ENCODE results near the gene TNPO3. TPM values are rescaled to one million over a fixed set of nuclear protein-coding genes. Genes with fewer than 3 reads are reported as not detected.

Gene TNPO3
- total and polyA plus RNA-seq, 2 of the 4 experiments (the other 2 are of a cell fraction), result 24.2 to 77.2 TPM

GRCh38 chr7:129089521-129090212, 34.8 kb upstream of the TNPO3 start:
- H3K4me2 ChIP-seq (ENCODE audit: low read depth, low read length), result no peak overlapping the region; the same call in 1 of the 2 replicates
- POLR2A ChIA-PET (ENCODE audit: unreplicated experiment), result no interaction called here
- no peak overlapping the region for H2AK5ac ChIP-seq (ENCODE audit: low read depth, low read length)
- no CpG with 5 or more reads among the region's 4 CpGs for WGBS, 2 experiments (ENCODE audit: extremely low coverage in 2 of 2, insufficient read length in 1 of 2)
- peaks cover 7% of the 10 kb centered on the region for H3K27me3 ChIP-seq (ENCODE audit: control insufficient read depth, insufficient read depth, low read length)
- no peak overlapping the region for H2AFZ ChIP-seq (replicated peaks; ENCODE audit: low read length, poor library complexity)
- TF ChIP-seq ELK1 (IDR thresholded peaks at IDR 0.05; ENCODE audit: borderline replicate concordance, low read depth, low read length) (no peak), CEBPB (IDR thresholded peaks at IDR 0.05; ENCODE audit: low read depth, low read length) (peak; percentile 64), SMC3 (IDR thresholded peaks at IDR 0.05; ENCODE audit: low read depth, low read length) (no peak), RCOR1 (IDR thresholded peaks at IDR 0.05; ENCODE audit: insufficient replicate concordance, low read length) (no peak), NFE2L2 (IDR thresholded peaks at IDR 0.05; ENCODE audit: low read depth, low read length) (no peak), RAD21 (IDR thresholded peaks at IDR 0.05; ENCODE audit: low read length) (no peak), MAFK (IDR thresholded peaks at IDR 0.05; ENCODE audit: low read depth, low read length) (no peak), CTCF (conservative IDR thresholded peaks at IDR 0.05; ENCODE audit: low read depth, low read length) (no peak)
- H3K27ac ChIP-seq (ENCODE audit: insufficient read depth, low read length), result no peak overlapping the region
- no peak overlapping the region for H3K9ac ChIP-seq (ENCODE audit: low read depth, low read length)
- in situ Hi-C loops (cut with MboI; ENCODE audit: low sequenced_read_pairs) (loop anchor here (5.0 kb wide), 1 partner anchor 187 kb away; no protein-coding TSS in a partner anchor), intact Hi-C loops (cut with micrococcal nuclease) (loop anchor here (5.0 kb wide), 1 partner anchor 97 kb away; no protein-coding TSS in a partner anchor), dilution Hi-C loops (cut with HindIII; ENCODE audit: low sequenced_read_pairs, unreplicated experiment) (no loop called here)
- no peak overlapping the region for H2BK120ac ChIP-seq (ENCODE audit: low read depth, low read length)
- H3K9me3 ChIP-seq (ENCODE audit: control insufficient read depth, insufficient read depth, low read length), result no peaks in the 10 kb centered on the region
- no peak overlapping the region for H3K4ac ChIP-seq (ENCODE audit: low read depth, low read length)
- CTCF ChIA-PET, result no interaction called here
- no TSS peak for BruUV-seq (replicated peaks)
- H3K56ac ChIP-seq (ENCODE audit: extremely low read depth, insufficient read depth, low read length), result no peak overlapping the region
- no peak overlapping the region for H3K4me3 ChIP-seq (ENCODE audit: insufficient read depth, low read depth, low read length)
- H3K18ac ChIP-seq (ENCODE audit: low read depth, low read length), result no peak overlapping the region
- peak overlapping the region; percentile 60; the same call in 1 of the 2 replicates for H3K23ac ChIP-seq (ENCODE audit: low read depth, low read length)
- no peak overlapping the region for H2AK9ac ChIP-seq (replicated peaks; ENCODE audit: low read depth, low read length, poor library complexity)
- no peaks in the 10 kb centered on the region; the same call in 1 of the 2 replicates for H3K4me1 ChIP-seq (ENCODE audit: control insufficient read depth, insufficient read depth, low read length)
- 0 out of 2 replicates have a peak, but pooled peaks cover 4% of the 10 kb centered on the region for H4K20me1 ChIP-seq (ENCODE audit: insufficient read depth, low read length)
- DNase-seq (no peak), ATAC-seq (ENCODE audit: low read depth) (no peak)
- H2BK5ac ChIP-seq (ENCODE audit: low read depth, low read length, poor library complexity, severe bottlenecking), result no peak overlapping the region
- H3K14ac ChIP-seq (replicated peaks; ENCODE audit: low read depth, low read length), result no peak overlapping the region
- no peak overlapping the region for H2BK20ac ChIP-seq (ENCODE audit: low read depth, low read length)
- H2BK15ac ChIP-seq (ENCODE audit: low read depth, low read length), result no peak overlapping the region
- no peaks in the 10 kb centered on the region for H3K9me1 ChIP-seq (ENCODE audit: insufficient read depth, low read length)
- no peak overlapping the region for H4K91ac ChIP-seq (ENCODE audit: insufficient read depth, low read depth, low read length)
- no peak overlapping the region for H4K8ac ChIP-seq (ENCODE audit: low read depth in 2 of 2, low read length in 2 of 2)
- H3K36me3 ChIP-seq (ENCODE audit: control insufficient read depth, insufficient read depth, low read length), result no peaks in the 10 kb centered on the region
- H3K79me1 ChIP-seq (ENCODE audit: low read depth in 1 of 2, low read length in 2 of 2), result no peaks in the 10 kb centered on the region
- H4K5ac ChIP-seq (ENCODE audit: low read depth, low read length), result no peak overlapping the region
